ENCODE measurements around the gene DNAH8.
"Not testable (repeated sequence)": the region's sequence is repeated elsewhere in the genome, so short reads cannot be mapped to it uniquely, and the experiment has no call there.

DNAH8 gene

DNA sequence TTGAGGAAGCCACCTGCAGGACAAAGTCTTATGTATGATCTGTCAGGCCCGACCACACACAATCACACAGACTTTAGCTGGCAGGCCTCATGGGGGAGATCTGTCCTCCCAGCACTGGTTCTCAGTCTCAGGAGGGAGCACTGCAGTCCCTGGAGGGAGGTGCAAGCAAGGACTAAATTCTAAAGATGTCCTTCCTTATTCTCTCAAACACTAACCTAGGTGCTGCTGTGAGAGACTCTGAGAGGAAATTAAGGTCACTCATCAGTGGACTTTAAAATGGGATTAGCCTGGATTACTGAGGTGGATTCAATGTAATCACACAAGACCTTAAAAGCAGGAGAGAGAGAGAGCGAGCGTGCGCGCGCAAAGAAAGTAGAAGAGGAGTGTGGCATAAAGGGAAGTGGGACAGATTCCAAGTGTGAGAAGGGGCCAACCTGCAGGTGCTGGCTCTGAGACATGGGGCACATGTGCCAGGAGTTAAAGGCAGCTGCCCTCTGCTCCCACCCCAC is 26.5 kb upstream of the DNAH8 start:
- no peak for TF ChIP-seq POLR2A (IDR thresholded peaks at IDR 0.05; ENCODE audit: low read depth, low read length)
- FAIRE-seq (no peak), DNase-seq (ENCODE audit: insufficient read length, low spot score) (no peak)

DNA sequence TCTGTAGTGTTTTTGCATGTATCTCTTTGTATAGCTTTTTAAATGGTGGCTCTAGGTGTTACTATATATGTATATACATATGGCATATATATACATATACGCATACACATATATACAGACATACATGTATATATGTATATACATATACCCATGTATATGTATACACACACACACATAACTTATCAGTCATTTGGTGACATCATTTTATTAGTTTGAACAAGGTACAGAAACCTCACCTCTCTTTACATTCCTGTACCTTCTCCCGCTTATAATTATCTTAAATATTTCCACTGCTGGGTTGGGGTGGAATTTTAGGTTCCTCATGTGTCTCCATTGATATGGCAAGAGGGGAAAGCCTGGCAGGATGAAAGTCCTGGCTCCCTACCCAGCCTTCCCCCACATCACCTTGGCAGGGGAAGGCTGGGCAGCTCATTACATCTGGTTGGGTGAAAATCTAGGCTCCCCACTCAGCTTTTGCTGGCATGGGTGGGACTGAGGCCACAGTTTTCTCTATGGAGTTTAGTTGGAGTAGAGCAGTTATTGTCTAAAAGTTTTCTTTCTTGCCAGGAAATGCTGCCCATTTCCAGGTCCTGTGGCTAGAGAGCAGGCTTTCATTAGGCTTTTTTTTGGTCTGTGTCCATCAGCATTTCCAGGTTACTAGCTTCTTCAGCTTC is 19.7 kb upstream of the DNAH8 start:
- no peak for DNase-seq (ENCODE audit: insufficient read length, low spot score)
- TF ChIP-seq POLR2A (IDR thresholded peaks at IDR 0.05; ENCODE audit: low read depth, low read length): no peak
- no peak for FAIRE-seq

DNA sequence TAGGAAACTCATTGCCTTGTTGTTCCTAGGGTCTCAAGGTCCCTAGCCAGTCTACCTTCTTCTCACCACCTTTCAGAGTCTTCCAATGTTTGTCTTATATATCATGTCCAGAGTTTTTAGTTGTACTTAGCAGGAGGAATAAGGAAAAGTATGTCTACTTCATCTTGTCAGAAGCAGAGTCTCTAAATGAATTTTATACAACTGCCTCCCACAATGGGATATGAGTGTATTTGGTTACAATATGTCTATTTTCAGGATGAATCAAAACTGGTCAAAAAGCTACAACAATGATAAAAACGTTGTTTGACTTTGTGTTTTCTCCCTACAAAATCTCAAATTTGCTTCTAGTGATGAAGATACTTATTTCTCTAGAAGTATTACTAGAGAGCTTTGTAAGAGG is 19.2 kb upstream of the DNAH8 start:
- no peak for FAIRE-seq
- no peak for TF ChIP-seq POLR2A (IDR thresholded peaks at IDR 0.05; ENCODE audit: low read depth, low read length)
- DNase-seq (ENCODE audit: insufficient read length, low spot score): no peak

DNA sequence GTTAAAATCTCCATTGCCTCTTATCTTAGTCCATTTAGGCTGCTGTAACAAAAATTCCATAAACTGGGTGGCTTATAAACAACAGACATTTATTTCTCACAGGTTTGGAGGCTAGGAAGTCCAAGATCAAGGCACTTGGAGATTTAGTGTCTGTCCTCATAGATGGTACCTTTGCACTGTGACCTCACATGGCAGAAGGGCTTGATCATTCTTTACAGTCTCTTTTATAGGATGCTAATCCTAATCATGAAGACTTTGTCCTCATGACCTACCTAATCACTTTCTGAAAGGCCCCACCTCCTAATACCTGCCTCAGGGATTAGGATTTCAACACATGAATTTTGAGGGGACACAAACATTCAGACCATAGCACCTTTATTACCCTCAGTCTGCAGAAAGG is 18.8 kb upstream of the DNAH8 start:
- no peak for DNase-seq (ENCODE audit: insufficient read length, low spot score)
- FAIRE-seq: peak; percentile 6
- no peak for TF ChIP-seq POLR2A (IDR thresholded peaks at IDR 0.05; ENCODE audit: low read depth, low read length)

DNA sequence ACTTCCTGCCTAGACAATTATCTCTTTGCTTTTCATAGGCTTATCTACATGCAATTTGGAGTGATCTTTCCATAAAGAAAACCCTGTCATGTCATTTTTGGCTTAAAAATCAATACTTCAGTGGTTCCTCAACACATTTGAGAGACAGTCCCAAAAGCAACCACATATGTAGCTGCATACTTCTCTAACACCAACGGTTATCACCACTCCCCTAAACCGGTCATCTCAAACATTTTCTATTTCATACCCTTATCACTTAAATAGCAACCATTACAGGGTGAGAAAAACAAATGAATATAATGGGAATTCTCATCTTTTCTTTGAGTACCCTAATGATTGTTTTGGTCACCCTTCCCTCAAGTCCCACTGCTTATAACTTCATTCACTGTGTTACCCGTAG is 17.3 kb upstream of the DNAH8 start:
- TF ChIP-seq POLR2A (IDR thresholded peaks at IDR 0.05; ENCODE audit: low read depth, low read length): no peak
- FAIRE-seq (peak; percentile 53), DNase-seq (ENCODE audit: insufficient read length, low spot score) (no peak)

DNA sequence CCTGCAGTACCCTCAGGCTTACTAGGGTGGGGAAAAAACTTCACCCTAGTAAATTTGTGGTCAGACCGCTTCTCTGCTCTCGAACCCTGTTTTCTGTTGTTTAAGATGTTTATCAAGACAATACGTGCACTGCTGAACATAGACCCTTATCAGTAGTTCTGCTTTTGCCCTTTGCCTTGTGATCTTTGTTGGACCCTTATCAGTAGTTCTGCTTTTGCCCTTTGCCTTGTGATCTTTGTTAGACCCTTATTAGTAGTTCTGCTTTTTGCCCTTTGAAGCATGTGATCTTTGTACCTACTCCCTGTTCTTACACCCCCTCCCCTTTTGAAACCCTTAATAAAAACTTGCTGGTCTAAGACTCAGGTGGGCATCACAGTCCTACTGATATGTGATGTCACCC is 15.4 kb upstream of the DNAH8 start:
- not testable (repeated sequence) for FAIRE-seq; DNase-seq (ENCODE audit: insufficient read length, low spot score)

DNA sequence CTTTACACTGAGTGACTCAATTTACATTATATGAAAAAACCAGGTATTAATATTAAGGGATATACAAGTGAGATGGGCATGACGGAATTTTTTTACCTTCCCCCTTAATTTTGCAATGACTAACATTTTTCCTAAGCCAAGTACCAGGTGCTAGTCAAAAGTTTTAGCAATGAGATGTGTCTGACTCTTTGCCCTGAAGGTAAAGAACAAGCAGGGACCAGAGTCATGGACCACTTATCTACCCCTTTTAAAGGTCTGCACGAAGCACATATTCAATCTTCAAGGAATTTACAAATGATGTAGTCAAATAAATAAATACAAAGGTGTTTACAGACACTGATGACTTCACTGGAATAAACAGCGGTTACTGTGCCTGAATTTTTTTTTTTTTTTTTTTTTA is 13.6 kb upstream of the DNAH8 start:
- FAIRE-seq (no peak), DNase-seq (ENCODE audit: insufficient read length, low spot score) (no peak)

DNA sequence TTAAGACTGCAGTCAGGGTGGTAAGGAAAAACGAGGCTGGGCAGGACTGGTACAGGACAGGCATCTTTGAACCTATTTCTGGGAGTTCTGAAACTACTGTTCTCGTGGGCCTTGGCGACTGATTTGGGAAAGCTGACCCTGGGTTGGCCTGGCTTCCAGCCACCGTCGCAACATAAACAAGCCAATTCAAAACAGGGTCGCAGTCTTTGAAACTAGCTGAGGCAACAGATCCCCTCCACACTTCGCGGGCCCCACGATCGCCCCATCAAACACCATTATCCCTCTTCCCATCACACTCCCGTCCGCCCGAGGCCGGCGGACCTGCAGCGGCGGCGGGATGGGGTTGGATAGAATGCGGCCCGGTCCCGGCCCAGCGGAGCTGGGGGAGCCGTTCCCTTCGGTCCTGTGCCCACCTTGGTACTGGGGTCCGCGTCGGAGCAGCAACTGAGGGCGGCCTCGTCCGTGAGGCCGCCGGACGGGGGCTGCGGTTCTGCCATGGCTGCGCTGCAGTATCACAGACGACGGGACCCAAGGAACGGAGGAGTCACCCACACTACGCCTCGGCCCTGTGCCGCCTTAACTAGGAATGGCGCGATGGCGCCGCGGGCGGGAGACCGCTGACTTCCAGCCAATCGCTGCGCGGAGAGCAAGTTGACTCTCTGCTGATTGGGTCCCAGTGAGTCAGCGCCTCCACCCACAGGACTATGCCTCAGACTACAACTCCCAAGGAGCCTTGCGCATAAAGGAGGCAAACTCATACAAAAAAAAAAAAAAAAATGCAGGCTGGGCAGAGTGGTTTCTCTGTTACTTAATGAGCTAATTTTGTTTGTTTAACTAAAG is 12.3 kb upstream of the DNAH8 start, which contains the start of gene GLO1:
GLO1 (minus strand) TSS at position 588 of the 840 bp plus-strand sequence; CDS start at position 497, 91 bp downstream.
- DNase-seq (ENCODE audit: insufficient read length, low spot score) (peak; percentile 95), FAIRE-seq (peak; percentile 91)
- TF ChIP-seq POLR2A (IDR thresholded peaks at IDR 0.05; ENCODE audit: low read depth, low read length): peak; percentile 85

More for the DNA sequence above, 13.6 kb upstream of the DNAH8 start:
- no peak for TF ChIP-seq POLR2A (IDR thresholded peaks at IDR 0.05; ENCODE audit: low read depth, low read length)

DNA sequence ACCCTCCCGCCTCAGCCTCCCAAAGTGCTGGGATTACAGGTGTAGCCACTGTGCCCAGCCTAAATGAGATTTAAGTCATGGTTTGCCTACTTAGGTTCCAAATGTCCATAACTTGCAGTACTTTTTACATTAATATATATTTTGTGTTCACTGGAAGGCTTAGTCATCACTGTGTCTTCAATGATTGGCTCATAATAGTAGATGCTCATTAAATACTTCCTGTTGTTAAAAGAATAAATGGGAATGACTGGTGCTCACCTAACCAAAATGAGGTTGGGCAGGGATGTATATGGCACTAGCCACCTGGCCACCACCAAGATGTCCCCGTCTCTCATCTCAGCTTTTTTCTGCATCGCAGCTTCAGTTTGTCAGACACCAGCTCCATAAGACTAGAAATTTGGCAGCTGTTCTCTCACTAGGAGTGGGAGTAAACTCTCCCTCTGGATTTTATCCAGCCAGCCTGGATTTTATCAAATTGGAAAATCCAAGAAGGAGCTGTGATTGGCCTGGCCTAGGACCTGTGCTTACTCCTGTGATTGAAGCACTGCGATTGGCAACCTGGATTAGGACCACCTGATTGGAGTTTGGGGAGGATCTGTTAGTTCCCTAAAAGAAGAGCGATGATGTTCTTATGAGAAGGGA is 11.0 kb upstream of the DNAH8 start:
- no peak for DNase-seq (ENCODE audit: insufficient read length, low spot score)
- TF ChIP-seq POLR2A (IDR thresholded peaks at IDR 0.05; ENCODE audit: low read depth, low read length): no peak
- no peak for FAIRE-seq

DNA sequence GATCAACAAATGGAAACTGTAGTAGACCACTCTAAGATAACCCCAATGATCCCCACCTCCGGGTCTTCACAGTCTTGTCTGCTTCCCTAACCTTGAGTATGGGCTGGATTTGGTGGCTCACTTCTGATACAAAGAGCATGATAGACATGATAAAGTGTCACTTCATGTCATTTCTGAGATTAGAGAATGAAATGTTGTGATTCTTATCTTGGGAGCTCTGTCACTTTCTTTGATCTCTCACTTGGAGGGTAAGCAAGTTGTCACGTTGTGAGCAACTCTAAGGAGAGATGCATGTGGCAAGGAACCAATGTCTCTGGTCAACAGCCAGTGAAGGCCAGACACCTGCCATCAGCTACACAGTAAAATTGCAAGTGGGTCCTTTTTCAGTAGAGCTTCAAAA is 9.2 kb upstream of the DNAH8 start:
- FAIRE-seq (no peak), DNase-seq (ENCODE audit: insufficient read length, low spot score) (no peak)
- TF ChIP-seq POLR2A (IDR thresholded peaks at IDR 0.05; ENCODE audit: low read depth, low read length): no peak

DNA sequence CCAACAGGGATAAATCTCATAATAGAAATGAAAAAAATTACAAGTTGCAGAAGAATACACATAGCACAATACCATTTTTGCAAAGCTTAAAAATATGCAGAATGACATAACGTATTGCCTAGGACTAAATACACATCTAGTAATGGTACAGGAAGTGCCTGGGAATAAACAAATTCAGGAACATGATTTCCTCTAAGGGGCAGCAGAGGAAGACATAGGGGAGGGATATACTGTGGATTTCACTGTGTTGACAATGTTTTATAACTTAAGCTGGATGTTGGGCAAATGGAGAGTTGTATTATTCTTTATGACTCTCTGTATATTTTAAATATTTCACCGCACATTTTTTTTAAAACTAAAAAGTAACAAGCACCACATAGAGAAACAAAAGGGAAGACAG is 6.6 kb upstream of the DNAH8 start:
- FAIRE-seq (no peak), DNase-seq (ENCODE audit: insufficient read length, low spot score) (no peak)
- no peak for TF ChIP-seq POLR2A (IDR thresholded peaks at IDR 0.05; ENCODE audit: low read depth, low read length)

DNA sequence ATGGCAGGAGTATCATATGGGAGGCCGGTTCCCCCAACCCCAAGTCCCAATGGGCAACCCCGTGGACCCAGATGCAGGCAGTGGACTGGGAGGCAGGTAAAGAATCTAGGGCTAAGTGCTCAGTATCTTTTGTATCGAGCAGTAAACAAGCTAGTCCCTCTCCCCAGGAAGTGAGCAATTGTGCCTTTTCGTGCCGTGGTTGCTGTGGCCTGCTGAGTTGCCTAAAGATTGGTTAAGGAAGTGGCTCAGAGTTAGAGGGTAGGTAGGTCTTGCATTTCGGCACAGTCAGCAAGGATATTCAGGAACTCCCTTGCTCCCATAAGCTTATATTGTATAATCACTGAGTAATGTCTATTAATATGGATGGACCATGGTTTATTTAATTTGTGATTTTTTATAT is 1.3 kb upstream of the DNAH8 start:
- TF ChIP-seq POLR2A (IDR thresholded peaks at IDR 0.05; ENCODE audit: low read depth, low read length): no peak
- FAIRE-seq (no peak), DNase-seq (ENCODE audit: insufficient read length, low spot score) (no peak)

DNA sequence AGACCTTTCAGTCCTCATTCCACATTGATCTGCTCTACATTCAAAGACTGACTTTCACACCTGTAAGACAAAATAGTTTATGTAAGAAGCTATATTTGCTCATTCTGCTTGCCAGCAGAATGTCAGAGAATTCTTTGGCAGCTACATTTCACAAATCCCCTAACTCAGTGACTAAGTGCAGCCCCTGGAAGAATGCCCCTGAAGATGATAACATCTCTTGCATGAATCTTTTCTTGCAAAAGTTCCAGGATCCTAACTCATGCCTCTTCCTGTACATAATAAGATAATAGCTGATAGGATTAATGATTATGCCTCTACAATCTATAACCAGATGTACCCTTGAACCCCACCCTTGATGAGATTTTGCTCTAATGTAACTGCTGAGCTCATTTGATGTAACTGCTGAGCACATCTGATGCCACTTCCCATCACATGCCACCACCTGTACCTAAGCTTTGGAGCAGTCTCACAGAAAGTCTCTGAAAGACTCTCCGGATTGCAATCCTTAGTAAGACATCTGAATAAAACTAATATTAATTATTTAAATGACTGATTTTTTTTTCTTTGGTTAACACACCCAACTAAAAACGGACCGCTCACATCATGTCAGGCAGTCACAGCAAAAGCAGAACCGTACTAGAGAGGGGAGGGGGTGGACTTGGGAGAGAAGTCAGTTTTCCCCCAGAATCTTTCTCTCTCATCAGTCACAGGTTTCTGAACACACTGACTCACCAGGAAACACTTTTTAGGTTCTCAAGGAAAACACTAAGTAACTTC is 684 bp upstream of the DNAH8 start:
- no peak for DNase-seq (ENCODE audit: insufficient read length, low spot score)
- TF ChIP-seq POLR2A (IDR thresholded peaks at IDR 0.05; ENCODE audit: low read depth, low read length): no peak
- FAIRE-seq: no peak

DNA sequence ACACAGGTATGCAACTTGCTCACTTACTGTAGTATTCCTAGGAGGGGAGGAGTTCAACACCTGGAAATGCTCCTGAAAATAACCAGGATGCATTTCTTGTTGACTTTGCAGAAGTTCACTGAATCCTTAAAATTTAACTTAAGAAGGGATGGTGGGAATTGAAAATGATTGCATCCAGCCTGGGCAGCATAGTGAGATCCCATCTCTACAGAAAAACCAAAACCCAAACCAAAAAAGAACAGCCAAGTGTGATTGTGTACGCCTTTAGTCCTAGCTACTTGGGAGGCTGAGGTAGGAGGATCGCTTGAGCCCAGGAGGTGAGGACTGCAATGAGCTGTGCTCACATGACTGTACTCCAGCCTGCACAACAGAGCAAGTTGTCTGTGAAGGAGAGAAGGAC is 1.7 kb downstream of the DNAH8 start:
- DNase-seq (ENCODE audit: insufficient read length, low spot score) (no peak), FAIRE-seq (no peak)
- no peak for TF ChIP-seq POLR2A (IDR thresholded peaks at IDR 0.05; ENCODE audit: low read depth, low read length)

All from H54 (cell line).